OCI-LY7 (cell line): ENCODE data around the gene LARGE1. TPM values are rescaled to one million over a fixed set of nuclear protein-coding genes. Genes with fewer than 3 reads are reported as not detected.

Source experiments
- BruUV-seq: library from RNA; stranded (reverse); fragments of 400-500 nt; replicated peaks from 2 replicates; lab custom pipeline; 2021; lab: Mats Ljungman, UMichigan
- CTCF ChIA-PET: fragments of 300-600 bp; sonication (Branson Sonifier 250); formaldehyde crosslinking; loops from one replicate; lab custom pipeline; 2022; ENCODE audit warnings: antibody characterized with exemption; ENCODE audit not compliant: unreplicated experiment; lab: Charles Lee
- POLR2A ChIA-PET: fragments of 300-600 bp; sonication (Branson Sonifier 250); formaldehyde crosslinking; loops from one replicate; lab custom pipeline; 2022; ENCODE audit warnings: antibody characterized with exemption; lab: Charles Lee
- DNase-seq: peaks from one replicate; pipeline ENCODE4 v3.0.0-alpha.2; 2015; ENCODE audit warnings: low spot score
- H2AFZ ChIP-seq: fragments of 200-600 bp; sonication (generic), shearing (Covaris generic); 2 replicates; pipeline ENCODE4 v1.6.1; 2014; ENCODE audit warnings: mild to moderate bottlenecking, antibody characterized with exemption, low read length, moderate library complexity
- H3K27ac ChIP-seq: fragments of 200-600 bp; sonication (generic); 2 replicates; pipeline ENCODE4 v1.5.1; 2014; ENCODE audit warnings: mixed run types, low read depth, mild to moderate bottlenecking, moderate library complexity, low read length, inconsistent platforms; ENCODE audit not compliant: poor library complexity, severe bottlenecking
- H3K36me3 ChIP-seq: fragments of 200-600 bp; sonication (generic); 2 replicates; pipeline ENCODE4 v1.6.1; 2014; ENCODE audit warnings: mild to moderate bottlenecking, antibody characterized with exemption, low read length, moderate library complexity, mixed read lengths; ENCODE audit not compliant: insufficient read depth
- H3K4me1 ChIP-seq: fragments of 200-600 bp; sonication (generic); 2 replicates; pipeline ENCODE4 v1.5.1; 2014; ENCODE audit warnings: mild to moderate bottlenecking, low read length; ENCODE audit not compliant: insufficient read depth, poor library complexity, severe bottlenecking
- H3K4me2 ChIP-seq: fragments of 200-600 bp; sonication (generic); 2 replicates; pipeline ENCODE4 v1.6.1; 2014; ENCODE audit warnings: mild to moderate bottlenecking, low read length
- H3K4me3 ChIP-seq: fragments of 200-600 bp; sonication (generic); 2 replicates; pipeline ENCODE4 v1.5.1; 2014; ENCODE audit warnings: mild to moderate bottlenecking, low read depth, low read length; ENCODE audit not compliant: poor library complexity, severe bottlenecking
- H3K79me2 ChIP-seq: fragments of 200-600 bp; sonication (generic); 2 replicates; pipeline ENCODE4 v1.6.1; 2016; ENCODE audit warnings: low read depth, mild to moderate bottlenecking, low read length, moderate library complexity, mixed read lengths; ENCODE audit not compliant: insufficient read depth
- H3K9me2 ChIP-seq: fragments of 200-600 bp; sonication (generic); 2 replicates; pipeline ENCODE4 v1.6.1; 2016; ENCODE audit warnings: mild to moderate bottlenecking, low read length, mixed read lengths; ENCODE audit not compliant: insufficient read depth
- H3K9me3 ChIP-seq: fragments of 200-600 bp; sonication (generic); 2 replicates; pipeline ENCODE4 v1.6.1; 2014; ENCODE audit warnings: mild to moderate bottlenecking, mixed run types, low read length, mixed read lengths
- H4K20me1 ChIP-seq: fragments of 200-600 bp; sonication (generic); 2 replicates; pipeline ENCODE4 v1.6.1; 2014; ENCODE audit warnings: mild to moderate bottlenecking, antibody characterized with exemption, low read length, moderate library complexity, mixed read lengths; ENCODE audit not compliant: insufficient read depth
- EZH2phosphoT487 ChIP-seq: fragments of 200-600 bp; sonication (generic); IDR thresholded peaks from 2 replicates; pipeline ENCODE4 v1.6.1; 2018; ENCODE audit warnings: low read depth, borderline replicate concordance, mild to moderate bottlenecking, mixed run types, antibody characterized with exemption, low read length, moderate library complexity, mixed read lengths
- intact Hi-C: fragments of 100-400 bp; cut with micrococcal nuclease; formaldehyde crosslinking; loops from one replicate; pipeline ENCODE4 v1.10.0; 2022; ENCODE audit not compliant: unreplicated experiment
- total RNA-seq, 2 experiments: library from RNA; depleted of rRNA in 1 of 2; stranded (reverse); fragments of >200 nt in 1 of 2; shearing (Covaris generic) in 1 of 2; gene quantifications; 2 replicates each; pipeline ENCODE4 v1.2.3, GENCODE V29; 2014 to 2022
- TF ChIP-seq, protein P1 (sequence below): fragments of 200-600 bp; sonication (generic); conservative IDR thresholded peaks from 2 replicates; pipeline ENCODE4 v1.5.1; 2014; ENCODE audit warnings: mild to moderate bottlenecking, antibody characterized with exemption, low read length, moderate library complexity, mixed read lengths

Gene LARGE1
- total RNA-seq, 2 experiments from 2014 or later, result 31.5 to 31.9 TPM

DNA sequence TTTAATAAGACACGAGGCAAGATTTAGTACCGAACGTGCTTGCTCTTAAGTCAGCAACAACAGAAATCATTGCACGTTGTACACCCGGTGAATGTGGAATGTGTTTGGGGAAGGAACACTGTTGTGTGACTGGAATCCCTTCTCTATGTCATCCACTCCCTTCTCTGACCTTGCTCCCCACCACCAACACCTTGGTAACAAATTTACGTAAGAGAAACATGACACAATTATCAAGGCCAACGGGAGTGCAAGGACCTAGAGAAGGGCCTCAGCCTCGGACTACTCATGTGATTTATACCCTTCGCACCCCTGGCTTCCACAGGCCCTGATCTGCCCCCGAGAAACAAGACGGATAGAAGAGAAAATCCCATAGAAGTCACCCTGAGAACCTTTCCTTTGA, 236.2 kb downstream of the LARGE1 start:
- no peak overlapping the region for H2AFZ ChIP-seq
- no peaks in the 10 kb centered on the region for H3K36me3 ChIP-seq
- no peaks in the 10 kb centered on the region for H4K20me1 ChIP-seq

DNA sequence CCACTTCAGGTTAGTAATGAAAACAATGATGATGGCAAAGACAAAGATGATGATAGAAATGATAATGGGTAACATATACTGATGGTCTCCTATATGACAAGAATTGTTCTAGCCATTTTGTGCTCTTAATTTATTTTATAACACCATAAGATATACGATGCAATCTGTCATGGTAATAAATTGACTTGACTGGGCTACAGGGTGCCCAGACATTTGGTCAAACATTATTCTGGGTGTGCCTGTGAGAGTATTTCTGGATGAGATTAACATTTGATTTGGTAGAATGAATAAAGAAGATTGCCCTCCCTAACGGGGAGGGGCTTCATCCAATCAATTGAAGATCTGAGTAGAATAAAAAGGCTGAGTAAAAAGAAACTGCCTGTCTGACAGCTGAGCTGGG, 237.3 kb downstream of the LARGE1 start:
- intact Hi-C loops, result no loop called here
- H3K9me2 ChIP-seq, result no peaks in the 10 kb centered on the region
- ChIA-PET POLR2A (interaction anchor here (0.6 kb wide), 1 partner anchor 31 kb away, joined by 3 read pairs; no protein-coding TSS in a partner anchor), CTCF (no interaction called here)
- H3K36me3 ChIP-seq, result no peaks in the 10 kb centered on the region
- no peaks in the 10 kb centered on the region for H3K4me1 ChIP-seq
- H4K20me1 ChIP-seq, result no peaks in the 10 kb centered on the region
- BruUV-seq, result no TSS peak
- DNase-seq, result no peak
- H3K9me3 ChIP-seq, result no peaks in the 10 kb centered on the region
- no peaks in the 10 kb centered on the region for H3K79me2 ChIP-seq
- H3K27ac ChIP-seq, result no peak overlapping the region
- H3K4me3 ChIP-seq, result no peak overlapping the region
- H2AFZ ChIP-seq, result no peak overlapping the region
- TF ChIP-seq EZH2phosphoT487, result no peak
- TF ChIP-seq, protein P1, sequence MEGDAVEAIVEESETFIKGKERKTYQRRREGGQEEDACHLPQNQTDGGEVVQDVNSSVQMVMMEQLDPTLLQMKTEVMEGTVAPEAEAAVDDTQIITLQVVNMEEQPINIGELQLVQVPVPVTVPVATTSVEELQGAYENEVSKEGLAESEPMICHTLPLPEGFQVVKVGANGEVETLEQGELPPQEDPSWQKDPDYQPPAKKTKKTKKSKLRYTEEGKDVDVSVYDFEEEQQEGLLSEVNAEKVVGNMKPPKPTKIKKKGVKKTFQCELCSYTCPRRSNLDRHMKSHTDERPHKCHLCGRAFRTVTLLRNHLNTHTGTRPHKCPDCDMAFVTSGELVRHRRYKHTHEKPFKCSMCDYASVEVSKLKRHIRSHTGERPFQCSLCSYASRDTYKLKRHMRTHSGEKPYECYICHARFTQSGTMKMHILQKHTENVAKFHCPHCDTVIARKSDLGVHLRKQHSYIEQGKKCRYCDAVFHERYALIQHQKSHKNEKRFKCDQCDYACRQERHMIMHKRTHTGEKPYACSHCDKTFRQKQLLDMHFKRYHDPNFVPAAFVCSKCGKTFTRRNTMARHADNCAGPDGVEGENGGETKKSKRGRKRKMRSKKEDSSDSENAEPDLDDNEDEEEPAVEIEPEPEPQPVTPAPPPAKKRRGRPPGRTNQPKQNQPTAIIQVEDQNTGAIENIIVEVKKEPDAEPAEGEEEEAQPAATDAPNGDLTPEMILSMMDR, result no peak
- no peak overlapping the region for H3K4me2 ChIP-seq

More for the DNA sequence above, 236.2 kb downstream of the LARGE1 start:
- Histone ChIP-seq H3K27ac (no peak overlapping the region), H3K79me2 (no peaks in the 10 kb centered on the region), H3K4me2 (no peak overlapping the region), H3K9me3 (no peaks in the 10 kb centered on the region), H3K4me1 (no peaks in the 10 kb centered on the region), H3K4me3 (no peak overlapping the region), H3K9me2 (no peaks in the 10 kb centered on the region)
- DNase-seq, result no peak
- POLR2A ChIA-PET, result interaction anchor here (0.5 kb wide), 1 partner anchor 158 kb away, joined by 4 read pairs; no protein-coding TSS in a partner anchor
- CTCF ChIA-PET, result no interaction called here
- BruUV-seq, result no TSS peak
- TF ChIP-seq EZH2phosphoT487, result no peak
- TF ChIP-seq, protein P1, result no peak
- intact Hi-C loops, result no loop called here

DNA sequence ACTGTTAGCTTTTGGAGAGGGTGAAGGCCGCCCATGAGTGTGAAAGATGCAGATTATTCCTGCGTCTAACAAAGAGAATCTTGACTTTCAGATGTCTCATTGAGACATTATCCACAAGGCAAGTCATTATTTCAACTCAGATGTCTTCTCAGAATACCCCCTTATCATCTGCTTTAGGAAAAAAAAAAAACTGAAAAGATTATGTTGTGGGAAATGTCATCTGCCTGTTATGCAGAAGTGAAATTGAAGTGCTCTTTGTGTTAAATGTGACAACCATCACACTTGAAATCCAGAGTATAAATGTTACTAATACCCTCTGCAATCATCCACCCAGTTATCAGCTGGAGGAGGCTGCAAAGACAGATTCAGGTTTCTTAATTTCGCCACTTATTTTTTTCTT, 239.6 kb downstream of the LARGE1 start:
- intact Hi-C loops, result no loop called here
- H2AFZ ChIP-seq, result no peak overlapping the region
- no TSS peak for BruUV-seq
- no peak for DNase-seq
- no peaks in the 10 kb centered on the region for H4K20me1 ChIP-seq
- no peak overlapping the region for H3K4me2 ChIP-seq
- no peaks in the 10 kb centered on the region for H3K9me3 ChIP-seq
- H3K9me2 ChIP-seq, result no peaks in the 10 kb centered on the region
- CTCF ChIA-PET, result no interaction called here
- H3K27ac ChIP-seq, result no peak overlapping the region
- no peaks in the 10 kb centered on the region for H3K79me2 ChIP-seq
- no peak for TF ChIP-seq EZH2phosphoT487
- TF ChIP-seq, protein P1, result no peak
- no peaks in the 10 kb centered on the region for H3K36me3 ChIP-seq
- H3K4me1 ChIP-seq, result no peaks in the 10 kb centered on the region
- POLR2A ChIA-PET, result interaction anchor here (1.1 kb wide), 1 partner anchor 43 kb away, joined by 3 read pairs; no protein-coding TSS in a partner anchor
- H3K4me3 ChIP-seq, result no peak overlapping the region
